HG03097 (cell line): ENCODE results near the gene SNAPC1.

ENCODE experiments used
- ATAC-seq: cut with Tn5 transposase; IDR thresholded peaks from one replicate; pipeline ENCODE4 v1.9.1; 2021; ENCODE audit not compliant: unreplicated experiment, low FRiP score

Gene SNAPC1

GRCh38 chr14:61803755-61804154, 41.5 kb downstream of the SNAPC1 start:
- peak; percentile 61 for ATAC-seq

- no peak for ATAC-seq
Measured at GRCh38 chr14:61805451-61805850, 43.2 kb downstream of the SNAPC1 start.

GRCh38 chr14:61811882-61812346, 49.7 kb downstream of the SNAPC1 start:
- no peak for ATAC-seq

- no peak for ATAC-seq
Measured at GRCh38 chr14:61812347-61813095, 50.3 kb downstream of the SNAPC1 start, which contains the start of gene SYT16. TSS of gene SYT16 (plus strand) at chr14:61812703.

- ATAC-seq, result no peak
Measured at GRCh38 chr14:61813096-61813606, 50.9 kb downstream of the SNAPC1 start.

- ATAC-seq, result no peak
Measured at GRCh38 chr14:61822458-61822857, 60.2 kb downstream of the SNAPC1 start.

- no peak for ATAC-seq
Measured at GRCh38 chr14:61832783-61833182, 70.6 kb downstream of the SNAPC1 start.

GRCh38 chr14:61836184-61836583, 74.0 kb downstream of the SNAPC1 start:
- ATAC-seq, result no peak

GRCh38 chr14:61836807-61837206, 74.6 kb downstream of the SNAPC1 start:
- no peak for ATAC-seq

GRCh38 chr14:61837336-61838229, 75.4 kb downstream of the SNAPC1 start:
- ATAC-seq, result peak; percentile 94

- no peak for ATAC-seq
Measured at GRCh38 chr14:61838661-61839245, 76.5 kb downstream of the SNAPC1 start.

GRCh38 chr14:61839507-61839906, 77.3 kb downstream of the SNAPC1 start:
- ATAC-seq, result no peak

- no peak for ATAC-seq
Measured at GRCh38 chr14:61841145-61841544, 78.9 kb downstream of the SNAPC1 start.
